ENCODE measurements around the gene RALGPS1.

Gene RALGPS1

GRCh38 chr9:127166111-127166510 lies 251.5 kb downstream of the RALGPS1 start:
- no peak overlapping the region for H3K4me3 ChIP-seq (ENCODE audit: low read depth, low read length)
- no peak for TF ChIP-seq CTCF (IDR thresholded peaks at IDR 0.05; ENCODE audit: borderline replicate concordance, insufficient read depth, low read depth, low read length)

GRCh38 chr9:127166651-127167524 lies 252.3 kb downstream of the RALGPS1 start:
- H3K4me3 ChIP-seq (ENCODE audit: low read depth, low read length): no peak overlapping the region
- TF ChIP-seq CTCF (IDR thresholded peaks at IDR 0.05; ENCODE audit: borderline replicate concordance, insufficient read depth, low read depth, low read length): no peak

- H3K4me3 ChIP-seq (ENCODE audit: low read depth, low read length): no peak overlapping the region
- no peak for TF ChIP-seq CTCF (IDR thresholded peaks at IDR 0.05; ENCODE audit: borderline replicate concordance, insufficient read depth, low read depth, low read length)
Measured at GRCh38 chr9:127167560-127168326, 253.2 kb downstream of the RALGPS1 start.

- no peak overlapping the region for H3K4me3 ChIP-seq (ENCODE audit: low read depth, low read length)
- TF ChIP-seq CTCF (IDR thresholded peaks at IDR 0.05; ENCODE audit: borderline replicate concordance, insufficient read depth, low read depth, low read length): no peak
Measured at GRCh38 chr9:127168756-127169574, 254.4 kb downstream of the RALGPS1 start.

- no peak for TF ChIP-seq CTCF (IDR thresholded peaks at IDR 0.05; ENCODE audit: borderline replicate concordance, insufficient read depth, low read depth, low read length)
- H3K4me3 ChIP-seq (ENCODE audit: low read depth, low read length): no peak overlapping the region
Measured at GRCh38 chr9:127169575-127169883, 254.9 kb downstream of the RALGPS1 start.

GRCh38 chr9:127170103-127170502 lies 255.5 kb downstream of the RALGPS1 start:
- H3K4me3 ChIP-seq (ENCODE audit: low read depth, low read length): no peak overlapping the region
- no peak for TF ChIP-seq CTCF (IDR thresholded peaks at IDR 0.05; ENCODE audit: borderline replicate concordance, insufficient read depth, low read depth, low read length)

All from GM12875 (cell line).